Stromal cell of bone marrow (primary cell): ENCODE measurements around the gene PHACTR3.
"Not testable (repeated sequence)": the region's sequence is repeated elsewhere in the genome, so short reads cannot be mapped to it uniquely, and the experiment has no call there.

Experiments used
- DNase-seq: peaks from one replicate; pipeline ENCODE4 v3.0.0-alpha.2; 2012; ENCODE audit warnings: low read depth

Gene PHACTR3

DNA sequence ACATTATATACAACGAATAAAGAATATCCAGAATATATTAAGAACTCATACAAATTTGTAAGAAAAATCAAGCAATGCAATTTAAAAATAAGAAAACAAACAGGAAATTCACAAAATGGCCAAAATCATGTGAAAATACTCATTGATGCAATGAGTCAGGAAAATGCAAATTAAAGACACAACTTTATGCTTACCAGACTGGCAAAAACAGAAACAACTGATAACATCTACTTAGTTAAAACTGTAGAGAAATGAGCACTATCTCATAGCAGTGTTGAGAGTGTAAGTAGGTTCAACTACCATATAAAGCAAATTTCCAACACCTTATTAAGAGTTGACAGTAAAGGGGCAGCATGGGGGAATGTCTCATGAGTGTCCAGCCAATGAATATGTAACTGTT lies 266.8 kb downstream of the PHACTR3 start:
- DNase-seq = no peak

DNA sequence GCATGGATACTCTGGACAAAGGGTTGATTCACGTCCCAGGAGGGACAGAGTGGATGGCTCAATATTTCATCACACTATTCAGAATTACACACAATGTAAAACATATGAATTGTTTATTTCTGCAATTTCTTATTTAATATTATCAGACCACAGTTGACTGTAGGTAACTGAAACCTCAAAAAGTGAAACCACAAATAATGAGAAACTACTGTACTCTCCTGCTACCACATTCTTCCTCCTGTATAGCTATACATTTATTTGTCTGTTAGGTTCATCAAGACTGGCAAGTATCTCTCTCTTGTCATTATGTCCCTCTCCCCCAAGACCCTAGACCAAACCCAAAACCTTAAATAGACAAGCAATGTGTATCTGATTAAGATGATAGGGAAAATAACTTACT lies 269.1 kb downstream of the PHACTR3 start:
- DNase-seq = no peak

- no peak for DNase-seq
Observed at GRCh38 chr20:59880198-59880597, 275.9 kb downstream of the PHACTR3 start.

DNA sequence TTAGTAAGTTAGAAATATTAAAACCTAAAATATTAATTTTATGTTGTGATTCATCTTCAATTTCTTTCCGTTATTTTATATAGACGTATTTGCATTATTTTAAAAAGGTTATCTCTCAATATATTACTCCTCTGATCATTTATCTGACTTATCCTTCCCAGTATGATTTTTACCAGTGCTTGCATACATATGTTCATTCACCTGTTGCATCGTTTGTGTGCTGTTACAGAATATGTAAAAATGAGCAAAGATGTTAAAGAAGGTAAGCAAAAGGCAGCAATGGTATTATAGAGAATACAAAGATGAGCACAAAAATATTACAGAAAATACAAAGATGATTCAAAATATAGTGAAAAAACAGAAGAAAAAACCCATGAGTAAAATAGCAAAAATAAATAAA lies 280.2 kb downstream of the PHACTR3 start:
- no peak for DNase-seq

GRCh38 chr20:59888050-59888449 lies 283.7 kb downstream of the PHACTR3 start:
- DNase-seq = no peak

- DNase-seq = not testable (repeated sequence)
Observed at GRCh38 chr20:59890035-59890434, 285.7 kb downstream of the PHACTR3 start.

GRCh38 chr20:59891581-59891980 lies 287.2 kb downstream of the PHACTR3 start:
- no peak for DNase-seq

DNA sequence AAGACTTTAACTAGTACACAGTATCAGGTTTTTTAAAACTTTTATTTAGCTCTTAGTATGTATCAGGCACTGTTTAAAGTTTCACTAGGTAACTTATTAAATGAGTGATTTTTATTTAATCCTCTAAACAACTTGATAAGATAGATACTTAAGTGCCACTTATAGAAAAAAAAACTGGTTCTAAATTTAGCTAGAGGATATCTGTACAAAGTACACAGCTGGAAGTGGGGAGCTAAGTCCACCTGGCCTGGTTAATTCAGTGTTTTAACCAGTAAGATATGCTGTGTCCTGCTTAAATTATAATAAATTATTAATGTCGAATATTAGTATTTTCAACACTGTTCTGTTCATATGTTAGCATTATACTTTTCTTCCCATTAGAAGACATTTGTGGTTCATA lies 291.6 kb downstream of the PHACTR3 start:
- DNase-seq = no peak
